ENCODE data around the gene CEP57L1. TPM values are rescaled to one million over a fixed set of nuclear protein-coding genes. Genes with fewer than 3 reads are reported as not detected.

Gene CEP57L1
- total RNA-seq, 4 donors from 2014 or later = 3.2 to 10.2 (median 7.3) TPM

DNA sequence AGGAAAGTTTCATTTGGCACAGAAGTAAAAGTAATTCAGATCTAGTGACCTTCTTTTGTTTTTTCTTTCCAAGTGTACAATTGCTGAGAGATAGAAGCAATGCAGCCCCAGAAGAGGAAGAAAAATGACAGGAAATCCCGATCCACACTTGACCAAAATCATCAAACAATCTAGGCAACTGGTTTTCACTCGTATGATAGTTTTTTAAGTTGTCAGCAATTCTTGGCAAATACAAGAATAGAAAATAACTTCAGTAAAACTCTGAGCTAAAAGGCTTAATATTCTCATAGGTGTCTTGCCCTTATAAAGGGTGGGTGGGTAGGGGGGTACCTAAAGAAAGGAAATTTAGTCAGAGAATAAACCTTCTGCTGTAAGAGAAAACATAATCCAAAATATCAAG is 36.7 kb upstream of the CEP57L1 start:
- no peak overlapping the region for H3K4me3 ChIP-seq (ENCODE audit: low read depth, poor library complexity, severe bottlenecking)
- TF ChIP-seq POLR2A (IDR thresholded peaks at IDR 0.05) = no peak
- intact Hi-C loops (cut with DNase I; ENCODE audit: low total_unique reads) = no loop called here
- 55 to 57% methylated on average over 2 of the region's 2 CpGs for WGBS, 2 donors
- no peak for DNase-seq (ENCODE audit: low spot score in 2 of 2)

DNA sequence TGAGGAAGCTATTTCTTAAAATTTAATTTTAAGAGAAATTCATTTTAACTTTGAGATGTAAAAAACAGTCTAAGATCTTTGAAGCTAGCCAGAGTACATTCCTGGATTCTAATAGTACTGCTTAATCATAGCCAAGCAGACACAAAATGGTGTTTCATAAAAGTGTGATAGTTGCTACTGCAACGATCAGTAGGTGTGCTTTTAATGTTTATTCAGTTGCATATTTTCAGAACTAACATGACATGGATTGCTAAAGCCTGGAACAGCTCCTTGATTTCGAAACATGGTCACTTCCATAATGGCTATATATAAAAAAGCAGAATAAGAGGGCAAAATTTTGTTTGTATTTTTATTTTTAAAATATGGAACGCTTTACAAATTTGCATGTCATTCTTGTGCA is 36.2 kb upstream of the CEP57L1 start:
- intact Hi-C loops (cut with DNase I; ENCODE audit: low total_unique reads) = no loop called here
- no peak for DNase-seq (ENCODE audit: low spot score in 2 of 2)
- H3K4me3 ChIP-seq (ENCODE audit: low read depth, poor library complexity, severe bottlenecking) = no peak overlapping the region
- WGBS, 2 donors = 57 to 66% methylated on average over 3 of the region's 3 CpGs
- TF ChIP-seq POLR2A (IDR thresholded peaks at IDR 0.05) = no peak

DNA sequence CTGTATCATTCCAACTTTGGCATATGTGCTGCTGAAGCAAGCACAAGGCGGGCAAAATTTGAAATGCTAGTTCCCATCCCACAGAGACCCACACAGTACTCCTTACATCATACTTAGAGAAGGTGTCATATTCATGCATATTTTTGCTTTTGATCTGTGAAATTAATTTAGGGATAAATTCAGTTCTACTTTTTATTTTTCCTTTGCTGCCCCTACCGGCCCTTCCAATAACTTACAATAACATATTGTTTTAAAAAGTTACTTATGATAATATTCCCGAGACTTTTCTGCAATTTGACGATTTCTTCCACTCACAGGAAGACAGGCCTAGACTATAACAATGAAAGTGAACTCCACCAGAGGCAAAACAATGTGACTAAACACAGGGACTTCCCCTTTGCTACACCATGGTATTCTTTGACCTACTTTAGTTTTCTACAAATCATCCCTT is 35.7 kb upstream of the CEP57L1 start:
- WGBS, 2 donors = 39 to 40% methylated on average over 4 of the region's 4 CpGs
- H3K4me3 ChIP-seq (ENCODE audit: low read depth, poor library complexity, severe bottlenecking) = no peak overlapping the region
- intact Hi-C loops (cut with DNase I; ENCODE audit: low total_unique reads) = no loop called here
- DNase-seq (ENCODE audit: low spot score in 2 of 2) = no peak
- no peak for TF ChIP-seq POLR2A (IDR thresholded peaks at IDR 0.05)
- TF ChIP-seq, protein P1, sequence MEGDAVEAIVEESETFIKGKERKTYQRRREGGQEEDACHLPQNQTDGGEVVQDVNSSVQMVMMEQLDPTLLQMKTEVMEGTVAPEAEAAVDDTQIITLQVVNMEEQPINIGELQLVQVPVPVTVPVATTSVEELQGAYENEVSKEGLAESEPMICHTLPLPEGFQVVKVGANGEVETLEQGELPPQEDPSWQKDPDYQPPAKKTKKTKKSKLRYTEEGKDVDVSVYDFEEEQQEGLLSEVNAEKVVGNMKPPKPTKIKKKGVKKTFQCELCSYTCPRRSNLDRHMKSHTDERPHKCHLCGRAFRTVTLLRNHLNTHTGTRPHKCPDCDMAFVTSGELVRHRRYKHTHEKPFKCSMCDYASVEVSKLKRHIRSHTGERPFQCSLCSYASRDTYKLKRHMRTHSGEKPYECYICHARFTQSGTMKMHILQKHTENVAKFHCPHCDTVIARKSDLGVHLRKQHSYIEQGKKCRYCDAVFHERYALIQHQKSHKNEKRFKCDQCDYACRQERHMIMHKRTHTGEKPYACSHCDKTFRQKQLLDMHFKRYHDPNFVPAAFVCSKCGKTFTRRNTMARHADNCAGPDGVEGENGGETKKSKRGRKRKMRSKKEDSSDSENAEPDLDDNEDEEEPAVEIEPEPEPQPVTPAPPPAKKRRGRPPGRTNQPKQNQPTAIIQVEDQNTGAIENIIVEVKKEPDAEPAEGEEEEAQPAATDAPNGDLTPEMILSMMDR (IDR thresholded peaks at IDR 0.05) = no peak

GRCh38 chr6:109060571-109060970 is 34.7 kb upstream of the CEP57L1 start:
- H3K4me3 ChIP-seq (ENCODE audit: low read depth, poor library complexity, severe bottlenecking) = no peak overlapping the region
- intact Hi-C loops (cut with DNase I; ENCODE audit: low total_unique reads) = no loop called here
- WGBS, 2 donors = 40 to 55% methylated on average over 2 of the region's 2 CpGs
- TF ChIP-seq, protein P1 (IDR thresholded peaks at IDR 0.05) = no peak
- no peak for TF ChIP-seq POLR2A (IDR thresholded peaks at IDR 0.05)
- no peak for DNase-seq (ENCODE audit: low spot score in 2 of 2)

GRCh38 chr6:109062216-109062615 is 33.1 kb upstream of the CEP57L1 start:
- 88 to 91% methylated on average over 5 of the region's 5 CpGs for WGBS, 2 donors
- no peak overlapping the region for H3K4me3 ChIP-seq (ENCODE audit: low read depth, poor library complexity, severe bottlenecking)
- no peak for TF ChIP-seq POLR2A (IDR thresholded peaks at IDR 0.05)
- TF ChIP-seq, protein P1 (IDR thresholded peaks at IDR 0.05) = no peak
- DNase-seq (ENCODE audit: low spot score in 2 of 2) = no peak
- intact Hi-C loops (cut with DNase I; ENCODE audit: low total_unique reads) = no loop called here

- DNase-seq (ENCODE audit: low spot score in 2 of 2) = no peak
- WGBS, 2 donors = 93 to 98% methylated on average over 4 of the region's 4 CpGs
- intact Hi-C loops (cut with DNase I; ENCODE audit: low total_unique reads) = no loop called here
- no peak for TF ChIP-seq POLR2A (IDR thresholded peaks at IDR 0.05)
- TF ChIP-seq, protein P1 (IDR thresholded peaks at IDR 0.05) = no peak
- H3K4me3 ChIP-seq (ENCODE audit: low read depth, poor library complexity, severe bottlenecking) = no peak overlapping the region
Observed at GRCh38 chr6:109062767-109063352, 32.4 kb upstream of the CEP57L1 start.

- TF ChIP-seq POLR2A (IDR thresholded peaks at IDR 0.05) = no peak
- TF ChIP-seq, protein P1 (IDR thresholded peaks at IDR 0.05) = no peak
- DNase-seq (ENCODE audit: low spot score in 2 of 2) = no peak
- intact Hi-C loops (cut with DNase I; ENCODE audit: low total_unique reads) = loop anchor here (10.0 kb wide), 1 partner anchor 525 kb away; no protein-coding TSS in a partner anchor
- H3K4me3 ChIP-seq (ENCODE audit: low read depth, poor library complexity, severe bottlenecking) = no peak overlapping the region
- 69 to 77% methylated on average over 2 of the region's 2 CpGs for WGBS, 2 donors
Observed at GRCh38 chr6:109069746-109070145, 25.6 kb upstream of the CEP57L1 start.

Measured in lower leg skin (tissue), 4 donors.